GM23338 (cell line): ENCODE measurements around the gene CIITA. TPM values are rescaled to one million over a fixed set of nuclear protein-coding genes. Genes with fewer than 3 reads are reported as not detected.
A peak's percentile ranks its signal among the peaks of the same experiment; 100 is the strongest.

Source experiments
- ATAC-seq: fragments of 200-7000 bp; cut with Tn5 transposase; 3 replicates; pipeline ENCODE4 v1.9.1; 2020
- DNase-seq: peaks from one replicate; pipeline ENCODE4 v3.0.0-alpha.2; 2015; ENCODE audit warnings: low spot score
- H2AFZ ChIP-seq: fragments of 200-600 bp; sonication (generic); 2 replicates; pipeline ENCODE4 v1.8.0; 2016; ENCODE audit warnings: antibody characterized with exemption, mild to moderate bottlenecking, moderate library complexity
- H3F3A ChIP-seq: fragments of 200-600 bp; sonication (generic); replicated peaks from 2 replicates; pipeline ENCODE4 v1.8.0; 2017; ENCODE audit warnings: antibody characterized with exemption, mixed run types, low read depth
- H3K27ac ChIP-seq: fragments of 200-600 bp; sonication (generic); 2 replicates; pipeline ENCODE4 v1.6.1; 2016; ENCODE audit warnings: low read depth
- H3K27me3 ChIP-seq: fragments of 200-600 bp; sonication (generic); 2 replicates; pipeline ENCODE4 v1.8.0; 2016; ENCODE audit warnings: mild to moderate bottlenecking, mixed run types, moderate library complexity; ENCODE audit not compliant: insufficient read depth
- H3K36me3 ChIP-seq: fragments of 200-600 bp; sonication (generic); 2 replicates; pipeline ENCODE4 v1.8.0; 2016; ENCODE audit warnings: mild to moderate bottlenecking; ENCODE audit not compliant: insufficient read depth
- H3K4me1 ChIP-seq: fragments of 200-600 bp; sonication (generic); 2 replicates; pipeline ENCODE4 v1.8.0; 2016; ENCODE audit warnings: mild to moderate bottlenecking, moderate library complexity; ENCODE audit not compliant: insufficient read depth
- H3K4me2 ChIP-seq: fragments of 200-600 bp; sonication (generic); 2 replicates; pipeline ENCODE4 v1.7.1; 2017; ENCODE audit warnings: mixed run types
- H3K4me3 ChIP-seq: fragments of 200-600 bp; sonication (generic); 2 replicates; pipeline ENCODE4 v1.6.1; 2016; ENCODE audit warnings: mixed run types
- H3K79me2 ChIP-seq: fragments of 200-600 bp; sonication (generic); replicated peaks from 2 replicates; pipeline ENCODE4 v1.8.0; 2017; ENCODE audit warnings: mild to moderate bottlenecking; ENCODE audit not compliant: insufficient read depth
- H3K9me2 ChIP-seq: fragments of 200-600 bp; sonication (generic); 2 replicates; pipeline ENCODE4 v1.8.0; 2017; ENCODE audit not compliant: insufficient read depth
- H4K20me1 ChIP-seq: fragments of 200-600 bp; sonication (generic); replicated peaks from 2 replicates; pipeline ENCODE4 v1.8.0; 2017; ENCODE audit warnings: mild to moderate bottlenecking; ENCODE audit not compliant: insufficient read depth
- H3K27ac Mint-ChIP-seq: 2 replicates; pipeline ENCODE4 v1.8.0; 2020; ENCODE audit warnings: inconsistent platforms, mild to moderate bottlenecking, moderate library complexity, mixed read lengths
- H3K27me3 Mint-ChIP-seq: 3 replicates; pipeline ENCODE4 v1.8.0; 2022; ENCODE audit warnings: low read depth, mild to moderate bottlenecking, moderate library complexity, mixed read lengths, inconsistent platforms; ENCODE audit not compliant: insufficient read depth, poor library complexity
- H3K36me3 Mint-ChIP-seq: 3 replicates; pipeline ENCODE4 v1.8.0; 2021; ENCODE audit warnings: low read depth, mild to moderate bottlenecking, inconsistent platforms, moderate library complexity, mixed read lengths
- H3K4me1 Mint-ChIP-seq: 3 replicates; pipeline ENCODE4 v1.8.0; 2020; ENCODE audit warnings: mild to moderate bottlenecking, inconsistent platforms, mixed read lengths
- H3K4me3 Mint-ChIP-seq: 3 replicates; pipeline ENCODE4 v1.8.0; 2021; ENCODE audit warnings: moderate library complexity, mild to moderate bottlenecking, inconsistent platforms, mixed read lengths
- H3K9me3 Mint-ChIP-seq: 3 replicates; pipeline ENCODE4 v1.8.0; 2020; ENCODE audit warnings: moderate library complexity, mild to moderate bottlenecking, inconsistent platforms, mixed read lengths
- CREB1 ChIP-seq: fragments of 250-450 bp; sonication (Bioruptor Pico); IDR thresholded peaks from 2 replicates; pipeline ENCODE4 v1.5.0; 2020; ENCODE audit warnings: low read depth, mild to moderate bottlenecking, moderate library complexity
- ETS1 ChIP-seq: IDR thresholded peaks from 2 replicates; pipeline ENCODE4 v1.6.1; 2016; ENCODE audit warnings: antibody characterized with exemption
- EZH2 ChIP-seq: fragments of 200-600 bp; sonication (generic); IDR thresholded peaks from one replicate; pipeline ENCODE4 v1.8.0; 2017; ENCODE audit warnings: antibody characterized with exemption, mild to moderate bottlenecking, low read depth; ENCODE audit not compliant: unreplicated experiment
- EZH2phosphoT487 ChIP-seq: fragments of 200-600 bp; sonication (generic); IDR thresholded peaks from one replicate; pipeline ENCODE4 v1.8.1; 2018; ENCODE audit warnings: antibody characterized with exemption; ENCODE audit not compliant: unreplicated experiment
- JUNB ChIP-seq: IDR thresholded peaks from one replicate; pipeline ENCODE4 v1.6.1; 2016; ENCODE audit warnings: antibody characterized with exemption; ENCODE audit not compliant: unreplicated experiment
- NANOG ChIP-seq: IDR thresholded peaks from 2 replicates; pipeline ENCODE4 v1.6.1; 2016; ENCODE audit warnings: antibody characterized with exemption, borderline replicate concordance
- POLR2AphosphoS5 ChIP-seq: IDR thresholded peaks from 2 replicates; pipeline ENCODE4 v1.6.1; 2016; ENCODE audit warnings: antibody characterized with exemption, low read depth
- REST ChIP-seq: IDR thresholded peaks from one replicate; pipeline ENCODE4 v1.6.1; 2018; ENCODE audit warnings: antibody characterized with exemption; ENCODE audit not compliant: unreplicated experiment
- STAT1 ChIP-seq: IDR thresholded peaks from one replicate; pipeline ENCODE4 v1.6.1; 2016; ENCODE audit warnings: antibody characterized with exemption; ENCODE audit not compliant: unreplicated experiment
- ZNF114 ChIP-seq: fragments of 250-450 bp; sonication (Bioruptor Pico); IDR thresholded peaks from 2 replicates; pipeline ENCODE4 v1.5.0; 2020; ENCODE audit warnings: mild to moderate bottlenecking, moderate library complexity
- ZNF331 ChIP-seq: fragments of 250-450 bp; sonication (Bioruptor Pico); IDR thresholded peaks from 2 replicates; pipeline ENCODE4 v1.5.0; 2020; ENCODE audit warnings: low read depth, mild to moderate bottlenecking, moderate library complexity
- ZNF462 ChIP-seq: fragments of 250-450 bp; sonication (Bioruptor Pico); IDR thresholded peaks from 2 replicates; pipeline ENCODE4 v1.5.0; 2020; ENCODE audit warnings: mild to moderate bottlenecking, moderate library complexity
- polyA plus RNA-seq: library from polyadenylated mRNA; unstranded; fragments of >200 nt; fragmentation: Nextera tagmentation; extraction: Ambion mirVana; gene quantifications from 2 replicates; pipeline ENCODE4 v1.2.1, GENCODE V29; 2016
- total RNA-seq: library from RNA; depleted of rRNA; stranded (reverse); fragments of >200 nt; shearing (Covaris generic); gene quantifications from 2 replicates; pipeline ENCODE4 v1.2.3, GENCODE V29; 2014
- TF ChIP-seq, protein P1 (sequence below), 2 experiments: fragments of 200-600 bp in 1 of 2; sonication (generic) in 1 of 2; conservative IDR thresholded peaks; 2 replicates each; pipeline versions ENCODE4 v1.5.1 to v1.6.1; 2016 to 2017; ENCODE audit warnings: antibody characterized with exemption in 2 of 2, low read depth in 2 of 2, mild to moderate bottlenecking in 2 of 2, moderate library complexity in 1 of 2

The CIITA gene
- total and polyA plus RNA-seq, 2 experiments from 2014 or later = 0.10 to 0.57 TPM

GRCh38 chr16:10941127-10941933 is 64.3 kb downstream of the CIITA start:
- peak; percentile 2; the same call in 2 of the 3 replicates for ATAC-seq
- peak; percentile 55 for DNase-seq
- Histone ChIP-seq H3K4me1 (peaks cover 30% of the 10 kb centered on the region), H3K4me2 (peak overlapping the region; percentile 96), H3K79me2 (peaks cover 42% of the 10 kb centered on the region), H4K20me1 (peaks cover 40% of the 10 kb centered on the region), H3K27ac (no peak overlapping the region), H3K36me3 (no peaks in the 10 kb centered on the region; the same call in 1 of the 2 replicates), H3K27me3 (0 out of 2 replicates have a peak, but pooled peaks cover 5% of the 10 kb centered on the region), H2AFZ (no peak overlapping the region), H3K9me2 (no peaks in the 10 kb centered on the region), H3F3A (0 out of 2 replicates have a peak, but pooled peaks cover 8% of the 10 kb centered on the region), H3K4me3 (peak overlapping the region; percentile 65)
- Mint-ChIP-seq H3K27ac (no peak overlapping the region), H3K36me3 (no peaks in the 10 kb centered on the region; the same call in 2 of the 3 replicates), H3K27me3 (peaks cover 6% of the 10 kb centered on the region), H3K4me1 (peaks cover 42% of the 10 kb centered on the region), H3K9me3 (no peaks in the 10 kb centered on the region), H3K4me3 (peak overlapping the region; percentile 92)
- no peak for TF ChIP-seq STAT1
- no peak for TF ChIP-seq CREB1 (CRISPR knock-in tag)
- no peak for TF ChIP-seq POLR2AphosphoS5
- no peak for TF ChIP-seq JUNB
- TF ChIP-seq ZNF331 (CRISPR knock-in tag) = no peak
- TF ChIP-seq, protein P1, sequence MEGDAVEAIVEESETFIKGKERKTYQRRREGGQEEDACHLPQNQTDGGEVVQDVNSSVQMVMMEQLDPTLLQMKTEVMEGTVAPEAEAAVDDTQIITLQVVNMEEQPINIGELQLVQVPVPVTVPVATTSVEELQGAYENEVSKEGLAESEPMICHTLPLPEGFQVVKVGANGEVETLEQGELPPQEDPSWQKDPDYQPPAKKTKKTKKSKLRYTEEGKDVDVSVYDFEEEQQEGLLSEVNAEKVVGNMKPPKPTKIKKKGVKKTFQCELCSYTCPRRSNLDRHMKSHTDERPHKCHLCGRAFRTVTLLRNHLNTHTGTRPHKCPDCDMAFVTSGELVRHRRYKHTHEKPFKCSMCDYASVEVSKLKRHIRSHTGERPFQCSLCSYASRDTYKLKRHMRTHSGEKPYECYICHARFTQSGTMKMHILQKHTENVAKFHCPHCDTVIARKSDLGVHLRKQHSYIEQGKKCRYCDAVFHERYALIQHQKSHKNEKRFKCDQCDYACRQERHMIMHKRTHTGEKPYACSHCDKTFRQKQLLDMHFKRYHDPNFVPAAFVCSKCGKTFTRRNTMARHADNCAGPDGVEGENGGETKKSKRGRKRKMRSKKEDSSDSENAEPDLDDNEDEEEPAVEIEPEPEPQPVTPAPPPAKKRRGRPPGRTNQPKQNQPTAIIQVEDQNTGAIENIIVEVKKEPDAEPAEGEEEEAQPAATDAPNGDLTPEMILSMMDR (conservative IDR thresholded peaks at IDR 0.05; ENCODE audit: low read depth in 2 of 2) = no peak
- no peak for TF ChIP-seq REST
- TF ChIP-seq ZNF462 (CRISPR knock-in tag) = no peak
- no peak for TF ChIP-seq ETS1
- no peak for TF ChIP-seq EZH2phosphoT487
- TF ChIP-seq EZH2 = no peak
- no peak for TF ChIP-seq ZNF114 (CRISPR knock-in tag)
- no peak for TF ChIP-seq NANOG
